Superior temporal gyrus (tissue), 1 donor: ENCODE data around the gene FOXN3.

Source experiments
- DNase-seq: peaks from one replicate; pipeline ENCODE4 v3.0.0-alpha.2; 2016; ENCODE audit errors: extremely low spot score

The FOXN3 gene

DNA sequence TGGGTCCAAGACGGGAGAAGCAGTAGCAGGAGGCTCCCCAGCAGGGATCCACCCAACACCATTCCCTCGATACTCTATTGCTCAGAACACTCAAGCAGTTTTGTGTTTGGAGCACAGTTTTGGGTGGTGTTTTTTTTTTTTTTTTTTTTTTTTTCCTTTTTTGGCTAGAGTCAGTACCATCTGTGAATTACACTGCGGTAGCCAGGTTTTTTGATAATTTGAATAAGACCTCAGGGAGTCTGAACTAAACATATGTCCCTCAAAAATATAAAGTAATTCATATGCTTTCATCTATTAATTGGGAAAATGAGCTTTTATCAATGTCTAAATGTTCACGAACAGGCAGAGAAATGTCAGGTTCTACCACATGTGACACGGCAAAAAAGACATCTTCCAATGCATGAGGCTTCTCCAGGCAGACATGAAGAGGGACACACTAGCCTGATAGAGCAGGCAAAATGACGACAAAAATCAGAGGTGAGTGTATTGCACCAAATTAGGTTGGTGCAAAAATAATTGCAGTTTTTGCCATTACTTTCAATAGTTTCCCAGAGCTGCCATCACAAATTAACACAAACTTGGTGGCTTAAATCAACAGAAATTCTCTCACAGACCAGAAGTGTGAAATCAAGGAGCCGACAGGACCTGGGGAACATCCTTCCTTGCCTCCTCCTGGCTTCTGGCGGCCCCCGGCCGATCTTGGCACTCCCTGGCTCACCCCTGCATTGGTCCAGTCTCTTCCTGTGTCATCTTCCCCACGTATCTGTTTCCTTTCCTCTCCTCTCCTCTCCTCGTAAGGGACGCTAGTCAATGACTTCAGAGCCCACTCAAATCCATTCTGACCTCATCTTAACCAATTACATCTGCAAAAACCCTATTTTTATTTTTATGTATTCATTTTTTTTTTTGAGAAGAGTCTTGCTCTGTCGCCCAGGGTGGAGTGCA lies 33.9 kb downstream of the FOXN3 start:
- DNase-seq = peak; percentile 26

DNA sequence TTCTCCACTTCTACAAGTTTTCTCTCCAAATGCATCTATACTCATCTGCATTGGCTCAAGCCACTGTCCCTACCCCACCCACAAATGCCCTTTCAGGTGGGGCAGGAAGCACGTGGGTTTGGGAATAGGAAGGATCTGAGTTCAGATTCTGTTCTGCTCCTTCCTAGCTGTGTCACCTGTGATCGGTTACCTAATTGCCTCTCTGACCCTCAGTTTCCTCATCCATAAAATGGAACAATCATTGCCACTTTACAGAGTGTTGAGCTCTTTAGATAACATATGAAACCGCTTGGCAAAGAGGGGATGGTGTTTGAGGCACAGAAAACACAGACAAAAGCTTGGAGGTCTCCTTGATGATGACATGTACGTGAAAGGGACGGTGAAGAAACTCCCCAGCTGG lies 34.5 kb downstream of the FOXN3 start:
- no peak for DNase-seq

DNA sequence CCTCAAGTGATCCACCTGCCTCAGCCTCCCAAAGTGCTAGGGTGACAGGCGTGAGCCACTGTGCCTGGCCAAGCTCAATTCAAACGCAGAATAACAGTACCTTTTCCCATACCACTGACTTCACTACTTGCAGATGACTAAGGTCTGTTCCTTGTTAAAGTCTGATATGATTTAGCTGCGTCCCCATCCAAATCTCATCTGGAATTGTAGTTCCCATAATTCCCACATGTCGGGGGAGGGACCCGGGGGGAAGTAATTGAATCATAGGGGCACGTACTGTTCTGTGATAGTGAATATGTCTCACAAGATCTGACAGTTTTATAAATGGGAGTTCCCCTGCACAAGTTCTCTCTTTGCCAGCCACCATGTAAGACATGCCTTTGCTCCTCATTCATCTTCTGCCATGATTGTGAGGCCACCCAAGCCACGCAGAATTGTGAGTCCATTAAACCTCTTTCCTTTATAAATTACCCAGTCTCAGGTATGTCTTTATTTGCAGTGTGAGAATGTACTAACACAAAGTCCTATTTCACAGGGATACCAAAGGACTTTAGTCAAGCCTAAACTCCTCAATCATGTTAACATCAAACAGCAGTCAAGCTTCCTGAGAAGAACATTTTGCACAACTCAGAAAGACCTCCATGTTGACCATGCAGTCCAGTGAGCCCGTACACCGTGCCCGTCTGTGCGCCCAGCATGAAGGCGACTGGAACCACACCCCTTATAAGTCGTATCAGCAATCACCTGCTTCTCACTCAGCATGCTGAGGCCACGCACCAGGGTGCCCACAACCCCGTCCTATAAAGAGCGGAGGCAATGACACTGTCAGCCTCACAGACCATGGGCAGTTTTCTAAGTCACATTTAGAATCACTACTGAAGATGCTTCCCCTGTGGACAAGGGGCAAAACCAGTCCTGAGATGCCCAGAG lies 36.9 kb downstream of the FOXN3 start:
- no peak for DNase-seq

DNA sequence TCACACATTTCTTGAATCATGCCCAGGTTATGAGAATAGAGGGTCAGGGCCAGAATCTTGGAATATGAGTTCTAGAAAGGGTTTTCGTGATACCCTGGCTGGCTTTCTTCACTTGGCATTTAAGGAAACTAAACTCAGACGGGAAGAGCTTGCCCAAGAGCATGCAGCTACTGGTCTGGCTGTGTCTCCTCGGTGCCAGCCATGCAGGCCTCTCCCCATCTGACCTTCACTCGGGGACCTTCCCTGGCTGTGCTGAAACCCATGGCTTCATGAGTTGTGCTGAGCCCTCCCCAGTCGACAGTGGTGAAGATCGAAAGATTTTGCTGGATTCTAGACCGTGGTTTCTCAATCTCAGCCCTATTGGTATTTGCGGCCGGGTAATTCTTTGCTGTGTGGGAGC lies 38.0 kb downstream of the FOXN3 start:
- no peak for DNase-seq

DNA sequence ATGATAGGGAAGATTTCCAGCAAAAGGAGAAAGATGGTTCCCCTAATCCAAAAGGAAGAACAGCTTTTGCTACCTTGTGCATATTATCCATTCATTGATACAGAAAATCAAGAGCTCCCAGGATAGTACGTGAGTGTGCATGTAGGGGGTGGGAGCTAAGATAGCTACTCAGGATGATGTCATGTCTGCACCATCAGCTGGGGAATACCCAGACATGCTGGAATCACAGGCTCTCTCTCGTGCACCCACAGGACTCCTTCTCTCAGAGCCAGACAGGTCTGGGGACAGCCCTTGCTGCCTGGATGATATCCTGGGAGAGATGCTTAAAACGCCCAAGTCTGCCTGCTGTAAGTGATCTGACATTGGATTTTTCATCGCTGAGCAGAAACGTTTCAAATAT lies 38.9 kb downstream of the FOXN3 start:
- DNase-seq = peak; percentile 27

DNA sequence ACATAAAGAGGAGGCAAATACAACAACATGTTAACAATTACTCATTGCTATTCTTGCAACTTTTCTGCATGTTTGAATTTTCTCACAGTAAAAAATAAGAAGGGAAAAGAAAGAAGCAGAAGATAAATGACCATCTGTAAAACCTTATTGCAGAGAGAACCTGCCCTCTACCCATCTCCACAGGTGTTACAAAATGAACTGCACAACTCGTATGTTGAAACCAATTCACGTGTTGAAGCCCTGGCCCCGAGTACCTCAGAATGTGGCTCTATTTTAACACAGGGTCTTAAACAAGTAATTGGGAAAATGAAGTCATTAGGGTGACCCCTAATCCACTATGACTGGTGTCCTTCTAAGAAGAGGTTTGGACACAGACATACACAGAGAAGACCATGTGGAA lies 39.5 kb downstream of the FOXN3 start:
- DNase-seq = no peak

DNA sequence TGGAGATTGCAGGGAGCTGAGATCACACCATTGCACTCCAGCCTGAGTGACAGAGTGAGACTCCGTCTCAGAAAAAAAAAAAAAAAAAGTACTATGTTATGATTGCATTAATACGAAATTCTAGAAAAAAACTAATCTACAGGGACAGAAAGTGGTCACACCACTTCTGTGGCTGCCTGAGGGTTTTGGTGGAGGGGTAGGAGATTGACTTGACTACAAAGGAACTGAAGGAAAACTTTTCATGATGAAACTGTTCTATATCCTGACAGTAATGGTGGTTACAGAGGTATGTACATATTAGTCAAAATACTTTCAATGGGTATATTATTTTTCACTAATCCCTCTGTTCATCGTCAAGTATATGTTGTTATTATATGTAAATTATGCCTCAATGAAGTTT lies 42.1 kb downstream of the FOXN3 start:
- DNase-seq = no peak

DNA sequence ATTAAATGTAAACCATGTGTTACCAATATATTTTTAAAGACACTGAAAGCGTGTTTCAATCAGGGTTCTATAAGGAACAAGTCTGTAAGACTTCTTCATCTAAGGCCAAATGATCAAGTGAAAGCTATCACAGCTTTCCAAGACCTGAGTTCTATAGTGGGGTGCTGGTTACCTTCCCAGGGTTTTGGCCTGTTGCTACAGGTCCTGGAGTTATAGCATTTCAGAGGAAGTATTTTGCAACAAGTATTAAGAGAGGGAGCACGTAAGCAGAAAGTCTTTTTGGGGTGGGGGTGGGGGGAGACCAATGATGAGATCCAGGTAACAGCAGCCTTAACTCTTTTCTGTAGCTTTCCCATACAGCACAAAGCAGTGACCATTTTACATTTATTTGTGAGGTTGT lies 43.8 kb downstream of the FOXN3 start:
- no peak for DNase-seq

DNA sequence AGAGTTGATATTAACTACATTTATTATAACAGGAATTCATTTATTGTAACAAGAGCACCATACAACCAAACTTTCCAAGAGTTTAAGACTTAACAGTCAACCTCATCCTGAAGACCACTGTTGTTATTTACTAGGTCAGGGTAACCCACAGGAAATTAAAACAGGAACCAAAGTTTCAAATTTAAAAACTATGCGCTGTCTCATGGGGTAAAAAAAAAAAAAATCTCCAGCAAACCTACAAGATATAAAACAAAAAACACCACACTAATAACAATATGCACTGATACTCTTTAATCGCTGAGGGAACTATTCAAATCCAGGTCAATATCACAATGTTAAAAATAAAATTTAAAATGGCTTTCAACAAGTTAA lies 44.5 kb downstream of the FOXN3 start:
- DNase-seq = no peak

DNA sequence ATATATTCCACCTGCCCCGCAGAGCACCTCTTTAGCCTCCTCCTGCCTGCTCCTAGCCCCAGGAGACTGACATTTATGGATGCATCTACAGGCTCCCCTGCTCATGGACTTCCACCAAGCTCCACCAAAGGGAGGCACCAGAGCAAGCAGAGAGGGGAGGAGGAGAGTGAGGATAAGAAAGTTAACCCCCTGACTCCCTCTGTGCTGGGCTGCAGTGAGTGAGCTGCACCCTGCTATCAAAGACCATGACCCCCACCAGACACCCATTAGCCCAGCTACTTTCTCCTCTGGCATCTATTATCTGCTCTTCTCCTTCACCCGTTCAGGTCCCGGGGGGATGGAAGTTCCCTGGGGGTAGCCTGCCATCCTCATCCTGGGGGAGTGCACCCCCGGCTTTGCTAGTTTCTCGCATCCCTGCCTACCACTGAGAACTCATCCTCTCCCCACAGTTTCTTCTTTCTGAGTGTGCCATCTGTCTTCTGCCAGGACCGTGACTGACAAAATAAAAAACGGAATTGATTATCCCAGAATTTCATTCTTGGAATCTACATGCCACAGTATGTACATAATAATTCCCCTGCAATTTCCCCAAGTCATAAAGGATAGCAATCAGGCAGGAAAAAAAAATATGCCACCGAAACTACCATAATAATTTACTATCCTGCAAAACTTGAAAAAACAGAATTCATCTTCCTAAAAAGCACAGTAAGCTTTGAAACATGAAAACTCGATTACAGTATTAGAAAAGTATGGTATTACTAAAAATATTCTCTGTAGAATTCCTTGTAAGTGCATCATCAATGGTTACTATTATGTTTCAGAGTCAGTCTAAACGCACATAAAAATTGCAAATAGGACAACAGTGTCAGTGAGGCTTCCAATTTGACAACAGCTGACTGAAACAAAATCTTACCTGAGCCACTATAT lies 45.2 kb downstream of the FOXN3 start:
- no peak for DNase-seq

DNA sequence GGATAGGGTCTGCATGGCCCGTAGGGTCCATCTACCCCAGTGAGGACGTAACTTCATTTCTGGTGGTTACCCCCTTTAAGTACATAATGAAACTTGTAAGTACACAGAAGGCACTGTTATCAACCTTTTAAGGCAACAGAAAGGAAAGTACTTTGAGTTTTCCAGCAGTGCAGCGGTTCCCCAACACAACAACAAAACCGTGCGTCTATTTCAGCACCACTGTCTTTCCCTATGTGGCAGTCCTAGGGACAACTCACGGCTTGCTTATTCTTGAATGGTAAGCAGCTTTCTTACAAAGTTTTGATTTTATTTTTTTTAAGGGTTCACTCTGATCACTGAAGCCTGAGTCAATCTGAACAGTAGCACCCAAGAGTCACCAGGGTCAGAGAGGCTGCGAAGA lies 46.3 kb downstream of the FOXN3 start:
- DNase-seq = no peak

DNA sequence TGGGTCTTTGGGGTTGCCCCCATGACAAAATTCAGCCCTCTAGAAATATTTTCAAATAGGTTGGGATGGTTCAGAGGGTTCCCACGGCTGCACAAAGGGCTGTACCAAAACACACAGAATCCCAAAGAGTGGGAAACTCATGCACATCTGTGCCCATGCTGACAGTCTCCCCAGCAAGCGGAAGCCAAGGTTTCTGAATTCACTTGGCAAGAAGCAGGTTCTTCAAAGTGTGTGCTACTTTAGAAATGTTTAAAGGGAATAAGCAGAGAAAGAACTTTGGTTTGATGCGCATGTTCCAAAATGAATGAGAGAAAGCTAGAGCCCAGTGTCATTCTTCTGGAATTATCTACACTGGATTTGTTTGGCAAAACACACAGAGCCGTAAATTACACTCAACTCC lies 46.7 kb downstream of the FOXN3 start:
- DNase-seq = no peak

DNA sequence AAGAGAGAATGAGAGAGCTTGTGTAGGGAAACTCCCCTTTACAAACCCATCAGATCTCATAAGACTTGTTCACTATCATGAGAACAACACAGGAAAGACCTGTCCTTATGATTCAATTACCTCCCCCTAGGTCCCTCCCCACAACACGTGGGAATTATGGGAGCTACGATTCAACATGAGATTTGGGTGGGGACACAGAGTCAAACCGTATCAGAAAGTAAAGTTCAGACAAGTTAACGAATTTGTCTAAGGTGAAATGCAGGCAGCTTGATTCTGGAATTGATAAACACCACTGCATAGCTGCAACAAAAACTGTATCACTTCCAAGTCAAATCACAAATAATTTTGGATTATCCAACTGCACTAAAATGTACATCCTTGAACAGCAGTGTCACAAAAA lies 47.4 kb downstream of the FOXN3 start:
- DNase-seq = no peak

DNA sequence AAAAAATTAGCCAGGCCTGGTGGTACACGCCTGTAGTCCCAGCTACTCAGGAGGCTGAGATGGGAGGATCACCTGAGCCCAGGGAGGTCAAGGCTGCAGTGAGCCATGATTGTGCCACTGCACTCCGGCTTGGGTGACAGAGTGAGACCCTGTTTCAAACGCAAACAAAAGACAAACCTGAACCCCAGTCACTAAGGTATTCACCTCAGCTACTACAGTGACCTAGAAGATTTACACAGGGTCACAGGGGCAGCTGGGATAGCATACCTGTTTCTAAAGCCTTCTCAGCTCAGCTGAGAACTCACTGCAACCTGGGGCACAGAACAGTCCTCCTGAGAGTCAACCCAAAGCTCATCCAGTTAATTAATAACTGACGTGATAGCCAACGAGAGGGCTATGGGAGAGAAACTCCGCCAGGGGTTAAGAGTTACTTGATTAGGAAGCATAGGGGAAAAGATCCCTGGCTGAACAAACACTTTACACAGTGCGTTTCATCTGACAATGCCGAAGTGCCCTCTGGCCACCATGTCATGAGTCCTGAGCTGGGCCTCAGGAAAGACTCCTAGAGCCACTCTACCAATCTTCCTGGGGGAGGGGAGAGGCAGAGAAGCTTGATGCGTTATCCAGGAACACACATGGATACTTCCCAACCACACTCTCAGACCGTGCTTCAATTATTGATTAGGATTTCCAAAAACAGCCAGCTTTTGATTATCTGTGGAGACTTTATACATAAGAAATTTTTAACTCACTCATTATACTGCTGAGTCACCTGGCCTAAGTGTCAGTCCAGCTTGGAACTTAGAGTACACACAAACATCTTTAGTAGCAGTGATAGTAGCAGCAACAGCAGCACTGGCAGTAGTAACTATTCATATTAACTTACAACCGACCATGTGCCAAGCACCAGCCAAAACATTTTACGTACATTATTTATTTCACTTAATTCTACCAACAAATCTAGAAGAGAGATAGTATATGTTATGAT lies 48.2 kb downstream of the FOXN3 start:
- DNase-seq = no peak

DNA sequence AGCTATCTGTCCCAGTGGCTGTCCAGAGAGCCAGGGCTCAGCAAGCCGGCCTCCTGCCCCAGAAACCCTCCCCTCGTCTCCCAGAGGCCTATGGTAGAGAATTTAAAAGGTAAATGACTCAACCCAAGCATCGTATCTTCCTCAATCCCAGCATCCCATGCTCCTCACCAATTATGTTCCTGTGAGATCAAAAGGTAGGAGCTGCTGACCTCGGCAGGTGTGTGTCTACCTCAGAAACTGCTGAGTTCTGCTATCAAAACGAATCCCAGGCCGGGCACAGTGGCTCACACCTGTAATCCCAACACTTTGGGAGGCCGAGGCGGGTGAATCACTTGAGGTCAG lies 49.3 kb downstream of the FOXN3 start:
- no peak for DNase-seq

DNA sequence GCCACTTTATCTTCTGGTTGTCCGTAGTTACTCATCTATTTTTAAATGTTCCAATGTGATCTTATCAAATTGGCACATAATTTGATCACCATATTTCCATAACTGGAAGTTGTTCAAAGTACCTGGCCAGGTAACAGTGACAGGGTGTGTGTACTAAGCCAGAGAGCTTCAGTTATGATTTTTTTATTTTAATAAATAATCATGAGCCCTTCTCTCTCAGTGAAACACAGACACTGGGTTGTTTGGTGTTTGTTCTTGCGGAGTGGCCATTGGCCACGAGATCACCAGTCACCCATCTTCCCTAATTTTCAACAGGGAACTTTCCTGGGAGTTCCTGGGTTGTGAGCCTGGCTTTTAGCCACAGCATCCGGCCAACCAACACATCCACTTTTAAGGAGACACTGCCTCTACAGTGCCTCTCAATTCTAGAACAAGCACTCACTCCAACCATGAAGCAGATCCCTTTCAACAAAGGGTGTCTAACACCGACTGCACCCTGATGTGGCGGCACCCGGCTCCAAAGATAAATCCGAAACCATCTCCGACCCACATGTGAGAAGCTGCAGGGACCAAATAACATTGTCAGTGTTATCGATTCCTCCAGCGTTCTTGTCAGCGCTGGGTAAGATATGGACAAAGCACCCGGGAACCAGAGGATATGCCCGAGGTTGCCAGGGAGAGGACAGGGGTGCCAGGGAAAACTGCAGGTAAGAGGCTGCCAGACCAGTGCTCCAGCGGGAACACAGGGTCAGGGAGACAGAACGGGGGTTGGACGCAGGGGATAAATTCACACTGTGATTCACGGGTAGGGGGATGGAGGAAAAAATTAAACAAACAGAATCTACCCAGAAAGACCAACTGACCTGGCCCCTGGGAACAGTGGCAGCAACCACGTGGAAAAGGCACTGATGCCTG lies 49.9 kb downstream of the FOXN3 start:
- no peak for DNase-seq

DNA sequence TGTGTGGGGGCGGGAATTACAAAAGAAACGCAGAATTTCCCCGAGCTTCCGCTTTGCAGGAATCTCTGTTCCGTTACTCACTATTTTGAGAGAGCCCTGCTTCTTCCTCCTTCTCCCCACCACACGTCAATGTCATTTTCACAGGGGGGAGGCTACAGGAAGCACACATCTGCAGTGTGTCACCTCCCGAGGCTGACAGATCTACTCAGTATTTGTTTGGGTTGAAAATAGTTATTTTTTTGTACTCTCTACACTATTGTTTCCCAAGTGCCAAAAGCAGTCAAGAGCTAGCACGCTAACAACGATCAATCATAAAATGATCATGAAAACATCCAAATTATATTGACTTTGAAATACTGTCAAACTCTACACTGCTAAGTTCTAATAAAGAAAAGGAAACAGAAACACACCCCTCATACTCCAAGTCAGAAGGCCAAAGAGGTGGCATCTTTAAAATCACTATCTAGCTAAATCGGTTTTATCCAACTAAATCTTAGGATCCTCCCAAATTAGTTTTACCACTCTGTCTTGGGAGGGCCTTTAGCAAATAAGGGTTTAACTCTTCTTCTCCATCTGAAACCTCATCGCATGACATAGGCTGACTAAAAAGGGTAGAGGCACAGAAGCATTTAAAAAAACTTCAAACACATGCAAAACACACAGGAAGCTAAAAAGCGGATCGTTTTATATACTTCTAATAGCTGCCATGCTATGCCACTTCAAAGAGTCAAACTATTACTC lies 51.8 kb downstream of the FOXN3 start:
- DNase-seq = no peak

DNA sequence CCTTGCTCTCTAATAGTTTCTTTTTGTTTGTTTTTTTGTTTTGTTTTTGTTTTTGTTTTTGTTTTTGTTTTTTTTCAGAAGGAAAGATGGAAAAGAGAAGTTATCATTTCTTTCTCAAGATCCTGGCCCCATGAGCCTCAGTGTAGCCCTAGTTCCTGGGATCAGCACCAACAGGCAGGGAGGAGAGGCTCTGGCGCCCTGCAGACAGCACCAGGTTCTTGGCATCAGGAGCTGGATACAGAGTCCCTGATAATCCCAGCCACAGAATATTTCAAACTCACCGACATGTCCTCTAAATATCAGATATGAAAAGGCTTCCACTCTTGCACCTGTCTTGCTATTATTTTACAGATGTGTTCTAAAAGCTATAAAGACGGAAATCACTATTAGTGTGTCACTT lies 52.7 kb downstream of the FOXN3 start:
- no peak for DNase-seq

DNA sequence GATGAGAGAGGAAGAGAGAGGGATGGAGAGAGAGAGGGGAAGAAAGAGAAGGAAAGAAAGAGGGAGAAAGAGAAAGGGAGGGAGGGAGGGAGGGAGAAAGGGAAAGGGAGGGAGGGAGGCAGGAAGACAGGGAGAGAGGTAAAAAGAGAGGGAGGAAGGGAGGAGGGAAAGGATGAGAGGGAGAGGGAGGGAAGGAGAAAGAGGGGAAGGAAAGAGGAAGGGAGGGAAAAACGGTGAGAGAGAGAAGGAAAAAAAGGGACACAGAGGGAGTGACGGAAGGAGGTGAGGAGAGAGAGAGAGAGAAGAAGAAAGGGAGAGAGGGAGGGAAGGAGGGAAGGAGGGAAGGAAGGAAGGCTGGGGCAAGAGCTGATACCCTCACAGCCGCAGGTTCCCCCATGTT lies 56.8 kb downstream of the FOXN3 start:
- no peak for DNase-seq
